HG02885 (cell line): Measurements from ENCODE around the gene CPTP.
"Not testable (repeated sequence)": the region's sequence is repeated elsewhere in the genome, so short reads cannot be mapped to it uniquely, and the experiment has no call there.

Experiments used
- ATAC-seq: cut with Tn5 transposase; IDR thresholded peaks from one replicate; pipeline ENCODE4 v1.9.1; 2021; ENCODE audit warnings: mild to moderate bottlenecking; ENCODE audit not compliant: unreplicated experiment, poor library complexity

CPTP gene

DNA sequence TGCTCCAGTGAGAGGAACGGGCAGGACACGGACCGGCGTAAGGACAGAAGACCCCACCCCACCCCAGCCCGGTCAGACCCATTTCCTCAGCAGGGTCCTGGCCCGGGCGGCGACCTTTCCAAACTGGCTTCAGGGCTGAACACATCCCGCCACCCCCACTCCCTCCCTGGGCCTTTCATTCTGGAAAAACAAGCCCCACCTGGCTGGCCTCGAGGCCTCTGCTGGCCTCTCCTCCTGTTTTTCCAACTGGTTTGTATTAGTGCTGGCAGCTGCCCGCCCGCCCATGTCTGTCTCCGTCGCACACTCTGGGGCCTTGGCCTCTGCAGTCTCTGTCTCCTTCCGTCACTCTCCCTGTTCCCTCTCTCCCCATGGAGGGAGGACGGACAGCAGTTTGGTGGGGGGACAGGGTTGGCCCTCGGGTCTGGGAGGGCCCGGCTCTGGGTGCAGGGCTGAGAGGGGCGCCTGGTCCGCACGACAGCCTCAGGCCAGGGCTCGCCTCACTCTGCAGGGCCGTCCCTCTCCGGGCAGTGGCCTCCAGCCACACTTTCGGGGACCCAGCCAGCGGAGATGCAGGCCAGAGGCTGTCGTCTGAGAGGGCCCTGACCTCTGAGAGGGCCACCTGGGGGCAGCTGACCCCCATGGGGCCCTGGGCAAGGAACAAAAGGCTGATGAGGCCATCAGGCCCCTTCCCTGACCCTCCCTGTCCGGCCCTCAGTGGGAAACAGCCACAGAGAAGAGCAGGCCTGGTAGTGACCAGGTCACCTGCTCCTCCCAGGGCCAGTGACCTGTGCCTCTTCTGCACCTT is 35.3 kb downstream of the CPTP start:
- no peak for ATAC-seq

DNA sequence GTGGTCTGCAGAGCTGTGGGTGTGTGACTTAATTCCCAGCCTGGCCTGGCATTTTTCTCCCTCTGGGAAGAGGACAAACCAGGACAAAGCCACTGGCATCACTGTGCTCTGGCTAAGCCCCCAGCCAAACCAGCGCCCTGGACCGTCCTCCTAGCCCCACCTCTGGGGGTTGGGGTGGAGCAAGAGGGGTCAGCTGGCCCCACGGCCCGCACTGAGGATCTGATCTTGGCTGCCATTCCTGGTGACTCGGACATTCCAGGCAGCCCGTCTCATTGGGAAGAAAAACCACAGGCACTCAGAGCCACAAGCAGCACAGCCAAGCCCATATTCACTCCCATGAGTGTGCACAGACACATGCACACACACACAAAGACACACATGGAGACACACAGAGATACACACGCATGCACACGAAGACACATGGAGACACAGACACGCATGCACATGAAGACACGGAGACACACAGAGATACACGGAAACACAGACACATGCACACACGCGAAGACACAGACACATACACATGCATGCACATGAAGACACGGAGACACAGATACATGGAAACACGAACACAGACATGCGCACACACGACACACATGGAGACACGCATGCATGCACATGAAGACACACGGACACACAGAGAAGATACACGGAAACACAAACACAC is 36.0 kb downstream of the CPTP start:
- no peak for ATAC-seq

DNA sequence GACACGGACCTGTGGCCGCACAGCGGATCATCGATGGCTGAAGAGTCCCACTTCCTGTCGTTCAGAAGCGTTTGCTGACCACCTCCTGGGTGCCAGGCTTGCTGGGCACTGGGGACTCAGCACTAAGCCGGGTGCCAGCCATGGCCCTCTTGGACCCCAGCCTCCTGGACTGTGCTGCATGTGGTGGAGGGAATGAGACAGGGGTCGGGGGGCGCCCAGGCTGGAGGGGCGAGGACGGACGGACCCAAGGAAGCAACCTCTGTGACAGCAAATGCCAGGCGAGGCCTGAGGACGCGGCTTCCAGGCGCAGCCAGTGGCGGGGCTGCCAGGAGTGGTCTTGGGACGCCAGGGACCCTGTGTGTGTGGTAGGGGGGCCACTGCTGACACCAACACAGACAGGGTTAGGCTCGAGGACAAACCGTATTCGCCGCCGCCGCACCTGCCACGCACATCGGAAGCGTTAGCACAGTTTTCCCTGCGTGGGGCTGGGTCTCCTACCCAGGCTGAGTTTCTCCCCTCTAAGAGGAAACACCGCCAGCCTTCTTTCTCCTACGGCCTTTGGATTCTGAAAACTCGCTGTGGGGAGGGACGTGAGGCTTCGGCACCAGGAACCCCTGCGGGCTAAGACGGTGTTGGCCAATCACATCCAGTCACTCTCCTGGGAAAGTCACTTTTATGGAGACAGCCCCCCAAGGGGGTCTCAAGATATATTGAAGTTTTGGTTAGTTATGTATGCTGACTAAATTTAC is 36.8 kb downstream of the CPTP start:
- no peak for ATAC-seq

DNA sequence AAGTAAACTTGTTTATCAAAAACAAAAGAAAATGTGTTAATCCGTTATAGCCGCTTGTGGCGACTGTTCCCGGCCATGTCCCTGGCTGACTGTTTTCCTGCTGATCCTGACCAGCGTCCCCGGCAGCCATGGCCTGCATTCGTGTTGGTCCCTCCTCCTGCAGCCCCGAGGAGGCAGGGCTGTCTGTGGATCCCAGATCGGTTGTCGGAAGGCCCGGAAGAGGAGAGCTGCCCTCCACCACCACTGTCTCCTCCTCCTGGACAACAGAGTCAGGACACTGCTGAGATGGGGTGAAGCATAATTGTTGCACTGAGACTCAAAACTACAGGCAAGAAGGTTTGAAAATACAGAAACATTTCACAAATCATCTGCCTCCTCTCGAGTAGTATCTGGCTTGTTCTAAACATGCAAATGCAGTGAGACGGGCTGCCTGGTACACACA is 37.4 kb downstream of the CPTP start:
- ATAC-seq = no peak

DNA sequence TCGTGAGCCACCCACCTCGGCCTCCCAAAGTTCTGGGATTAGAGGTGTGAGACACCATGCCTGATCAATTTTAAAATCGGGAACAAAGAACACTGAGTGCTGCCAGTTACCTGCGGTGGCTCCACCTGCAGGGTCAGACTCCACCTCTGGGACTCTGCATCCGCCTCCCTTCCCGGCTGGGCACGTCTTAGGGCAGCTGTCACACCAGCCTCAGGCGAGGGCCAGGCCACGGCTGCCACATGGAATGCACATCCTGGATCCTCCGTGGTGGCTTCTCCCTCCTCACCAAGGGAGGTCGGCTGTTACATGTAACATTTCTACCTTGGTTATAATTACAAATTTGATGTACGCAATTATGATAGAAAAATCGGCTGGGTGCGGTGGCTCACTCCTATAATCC is 39.7 kb downstream of the CPTP start:
- no peak for ATAC-seq

DNA sequence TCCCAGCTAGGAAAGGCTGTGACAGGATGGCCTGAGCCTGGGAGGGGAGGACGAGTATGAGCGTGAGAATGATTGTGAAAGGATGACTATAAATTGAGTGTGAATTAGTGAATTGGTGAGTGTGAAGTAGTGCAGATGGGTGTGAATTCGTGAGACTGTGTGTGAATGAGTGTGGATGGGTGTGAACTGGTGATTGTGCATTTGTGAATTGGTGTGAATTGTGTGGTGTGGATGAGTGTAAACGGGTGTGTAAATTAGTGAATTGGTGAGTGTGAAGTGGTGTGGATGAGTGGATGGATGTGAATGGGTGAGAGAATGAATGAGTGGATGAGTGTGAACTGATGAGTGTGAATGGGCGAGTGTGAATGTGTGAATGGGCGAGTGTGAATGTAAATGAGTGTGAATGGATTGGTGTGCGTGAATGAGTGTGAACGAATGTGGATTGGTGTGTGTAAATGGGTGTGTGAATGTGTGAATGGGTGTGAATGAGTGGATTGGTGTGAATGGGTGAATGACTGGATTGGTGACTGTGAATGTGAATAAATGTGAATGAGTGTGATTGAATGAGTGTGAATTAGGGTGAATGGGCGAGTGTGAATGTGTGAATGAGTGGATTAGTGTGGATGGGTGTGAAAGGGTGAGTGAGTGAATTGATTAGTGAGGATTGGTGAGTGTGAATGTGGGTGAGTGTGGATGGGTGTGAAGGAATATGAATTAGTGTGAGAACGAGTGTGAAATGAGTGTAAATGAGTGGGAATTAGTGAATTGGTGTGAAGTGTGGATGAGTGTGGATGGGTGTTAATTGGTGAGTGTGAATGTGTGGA is 41.5 kb downstream of the CPTP start:
- no peak for ATAC-seq

DNA sequence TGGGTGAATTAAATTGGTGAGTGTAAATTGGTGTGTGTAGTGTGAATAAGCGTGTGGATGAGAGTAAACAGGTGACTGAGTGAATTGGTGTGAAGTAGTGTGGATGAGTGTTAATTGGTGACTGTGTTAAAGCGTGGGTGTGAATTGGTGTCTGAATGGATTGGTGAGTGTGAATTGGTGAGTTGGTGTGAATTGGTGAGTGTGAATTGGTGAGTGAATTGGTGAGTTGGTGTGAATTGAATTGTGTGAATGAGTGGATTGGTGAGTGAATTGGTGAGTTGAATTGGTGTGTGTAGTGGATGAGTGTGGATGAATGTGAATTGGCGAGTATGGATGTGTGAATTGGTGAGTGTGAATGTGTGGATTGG is 42.1 kb downstream of the CPTP start:
- no peak for ATAC-seq

DNA sequence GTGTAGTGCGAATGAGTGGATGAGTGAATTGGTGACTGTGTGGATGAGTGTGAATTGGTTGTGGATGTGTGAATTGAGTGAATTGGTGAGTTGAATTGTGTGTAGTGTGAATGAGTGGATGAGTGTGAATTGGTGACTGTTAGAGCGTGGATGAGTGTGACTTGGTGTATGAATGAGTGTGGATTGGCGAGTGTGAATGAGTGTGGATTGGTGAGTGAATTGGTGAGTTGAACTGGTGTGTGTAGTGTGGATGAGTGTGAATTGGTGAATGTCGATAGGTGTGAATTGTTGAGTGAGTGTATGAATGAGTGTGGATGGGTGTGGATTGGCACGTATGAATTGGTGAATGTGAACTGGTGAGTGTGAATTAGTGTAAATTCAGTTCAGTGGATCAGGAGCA is 42.7 kb downstream of the CPTP start:
- ATAC-seq = no peak

DNA sequence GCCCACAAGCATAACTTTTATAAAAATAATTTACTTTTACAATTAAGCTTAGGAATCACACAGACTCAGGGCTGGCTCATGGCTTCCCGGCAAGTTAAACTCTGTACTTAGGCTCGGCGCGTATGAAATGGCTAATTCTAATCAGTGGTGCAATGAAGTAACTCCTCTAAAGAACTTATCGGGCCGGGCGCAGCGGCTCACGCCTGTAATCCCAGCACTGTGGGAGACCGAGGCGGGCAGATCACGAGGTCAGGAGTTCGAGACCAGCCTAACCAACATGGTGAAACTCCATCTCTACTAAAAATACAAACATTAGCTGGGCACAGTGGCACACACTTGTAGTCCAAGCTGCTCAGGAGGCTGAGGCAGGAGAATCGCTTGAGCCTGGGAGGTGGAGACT is 45.5 kb downstream of the CPTP start:
- ATAC-seq = not testable (repeated sequence)

DNA sequence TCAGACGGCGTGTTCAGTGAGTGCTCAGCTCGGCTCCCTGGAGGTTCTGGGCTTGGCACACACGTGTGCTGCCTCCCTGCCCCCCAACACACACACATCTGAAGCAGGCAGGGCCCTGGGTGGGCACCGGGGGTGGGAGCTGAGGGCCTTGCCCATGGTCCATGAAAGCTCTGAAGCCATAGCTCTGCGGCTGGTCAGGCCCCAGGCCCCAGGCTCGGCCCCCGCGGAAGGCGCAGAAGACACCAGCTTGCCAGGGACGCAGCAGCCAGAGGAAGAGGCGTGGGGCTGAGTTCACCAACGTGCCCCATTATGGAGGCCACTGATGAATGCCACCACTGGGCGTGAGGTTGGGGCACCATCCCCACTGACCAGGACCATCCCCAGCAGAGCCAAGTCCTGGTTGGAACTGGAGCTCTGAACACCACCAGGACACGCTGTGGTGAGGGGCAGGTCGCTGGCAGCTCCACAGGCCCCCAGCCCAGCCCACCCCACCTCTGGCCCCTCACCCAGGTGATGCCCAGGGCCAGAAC is 46.2 kb downstream of the CPTP start:
- no peak for ATAC-seq

DNA sequence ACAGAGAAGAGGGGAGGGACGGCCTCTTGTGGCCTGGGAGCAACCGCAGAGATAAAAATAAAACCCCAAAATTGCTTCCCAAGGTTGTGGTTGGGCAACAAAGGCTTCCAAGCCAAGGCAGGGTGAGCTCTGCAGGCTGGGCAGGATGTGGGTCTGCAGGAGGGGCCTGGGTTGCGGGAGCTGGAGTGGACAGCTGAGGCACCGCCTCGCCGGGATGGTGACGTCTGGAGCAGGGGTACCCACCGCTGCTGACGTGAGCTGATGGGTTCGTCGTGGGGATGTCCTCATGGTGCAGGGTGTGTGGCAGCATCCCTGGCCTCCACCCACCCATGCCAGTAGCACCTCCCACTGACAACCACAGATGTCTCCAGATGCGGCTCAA is 46.8 kb downstream of the CPTP start:
- no peak for ATAC-seq

DNA sequence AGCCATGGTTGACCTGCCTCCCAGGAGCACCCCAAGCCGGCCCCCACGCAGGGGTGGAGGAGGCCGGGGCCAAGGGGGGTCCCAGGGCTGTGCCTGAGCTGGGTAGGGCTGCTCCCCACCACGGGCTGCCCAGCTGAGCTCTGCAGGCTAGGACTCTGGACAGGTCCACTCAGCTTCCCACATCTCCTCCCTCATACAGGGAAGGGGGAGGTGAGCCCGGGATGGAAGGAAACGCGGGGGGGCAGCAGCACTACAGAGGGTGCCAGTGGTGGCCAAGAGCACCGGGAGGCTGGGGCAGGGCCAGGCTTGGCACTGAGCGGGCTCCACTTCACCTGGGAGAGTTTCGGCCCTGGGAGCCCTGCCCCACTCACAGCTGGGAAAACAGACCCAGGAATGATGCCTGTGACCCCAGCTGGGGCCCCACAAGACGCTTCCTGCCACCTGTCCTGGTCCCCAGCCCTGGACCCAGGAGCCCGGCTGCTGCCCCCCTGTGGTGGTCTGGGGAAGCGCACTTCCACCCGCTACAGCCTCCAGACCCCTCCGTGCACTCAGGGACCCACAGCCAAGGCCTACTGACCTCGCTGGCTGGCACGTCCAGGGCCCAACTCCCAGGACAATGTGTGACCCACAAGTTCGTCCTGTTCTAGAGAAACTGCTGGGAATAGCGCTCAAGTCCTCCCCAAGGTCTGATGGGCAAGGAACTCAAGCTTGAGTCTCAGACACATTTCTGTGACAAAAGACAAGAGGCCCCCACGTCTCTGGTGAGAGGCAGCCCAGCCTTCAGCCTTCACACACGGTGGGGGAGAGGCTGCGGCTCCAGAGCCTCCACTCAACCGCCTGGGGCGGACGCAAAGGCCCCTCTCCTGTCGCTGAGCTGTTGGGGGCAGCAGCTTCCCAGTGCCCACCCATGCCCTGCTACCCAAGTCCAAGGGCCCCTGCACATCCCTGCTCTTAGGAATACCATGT is 47.4 kb downstream of the CPTP start:
- no peak for ATAC-seq

DNA sequence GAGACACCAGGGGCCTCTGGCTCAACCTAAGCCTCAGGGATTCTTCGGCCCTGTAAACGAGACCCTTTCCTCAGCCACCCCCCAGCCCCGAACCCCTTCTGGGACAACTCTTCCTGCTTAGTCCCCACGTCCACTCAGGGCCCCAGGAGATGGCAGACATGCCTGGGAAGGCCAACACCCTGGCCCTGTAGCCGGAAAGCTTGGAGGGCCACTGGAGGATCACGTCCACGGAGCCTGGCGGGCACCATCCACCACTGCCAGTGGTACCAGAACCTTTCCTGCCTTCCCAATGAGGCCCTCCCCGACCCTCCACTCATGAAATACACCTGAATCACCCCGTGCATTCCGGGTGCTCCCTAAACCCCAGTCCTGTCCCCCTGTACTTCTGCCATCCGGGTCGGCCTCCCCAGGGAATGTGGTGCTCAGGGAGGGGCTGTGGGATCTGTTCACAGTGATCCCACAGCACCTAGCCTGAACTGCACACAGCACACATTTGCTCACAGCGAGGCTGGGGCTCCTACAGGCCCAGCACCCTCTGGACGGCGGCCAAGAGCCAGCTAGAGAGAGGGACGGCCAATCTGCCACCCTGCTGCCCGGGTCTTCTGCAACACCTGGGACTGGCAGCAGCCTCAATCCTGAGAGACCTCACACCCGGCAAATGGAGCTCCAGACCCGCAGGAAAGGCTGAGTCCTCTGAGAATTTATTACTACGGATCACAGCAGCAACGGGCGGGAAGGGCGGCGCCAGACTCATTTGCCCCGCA is 48.6 kb downstream of the CPTP start:
- ATAC-seq = no peak

DNA sequence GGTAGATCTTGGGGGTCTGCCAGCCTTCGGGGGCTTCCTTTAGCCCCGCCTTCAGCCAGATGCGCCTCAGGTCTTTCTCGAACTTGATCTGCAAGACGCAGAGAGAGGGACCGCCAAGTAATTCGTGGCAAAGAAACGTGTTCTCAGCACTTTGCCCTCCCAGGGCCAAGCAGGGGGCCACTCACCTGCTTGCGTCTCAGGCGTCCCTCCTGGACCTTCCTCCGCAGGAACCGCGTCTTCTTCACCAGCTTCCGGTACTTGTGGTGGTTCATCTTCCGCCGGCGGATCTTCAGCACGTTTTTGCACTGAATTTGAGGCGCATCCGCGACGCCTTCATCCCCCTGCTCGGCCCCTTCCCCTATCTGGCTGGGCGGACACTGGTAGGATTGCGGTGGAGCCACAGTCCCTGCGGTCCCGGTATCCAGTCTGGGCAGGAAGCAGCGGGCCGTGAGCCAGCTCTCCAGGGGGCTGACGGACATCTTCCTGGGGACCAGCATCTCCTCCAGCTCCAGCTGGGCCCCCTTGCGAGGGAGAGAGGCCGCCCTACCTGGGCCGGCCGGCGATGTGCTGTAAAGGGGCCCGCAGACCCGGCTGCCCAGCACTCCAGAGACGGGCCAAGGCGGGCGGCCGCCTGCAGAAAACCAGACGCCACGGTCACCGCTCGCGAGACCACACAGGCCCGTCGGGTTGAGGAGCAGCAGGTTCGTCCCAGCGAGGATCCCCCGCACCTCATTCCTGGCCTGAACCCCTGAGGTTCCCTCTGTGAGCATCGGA is 49.4 kb downstream of the CPTP start:
- ATAC-seq = no peak

DNA sequence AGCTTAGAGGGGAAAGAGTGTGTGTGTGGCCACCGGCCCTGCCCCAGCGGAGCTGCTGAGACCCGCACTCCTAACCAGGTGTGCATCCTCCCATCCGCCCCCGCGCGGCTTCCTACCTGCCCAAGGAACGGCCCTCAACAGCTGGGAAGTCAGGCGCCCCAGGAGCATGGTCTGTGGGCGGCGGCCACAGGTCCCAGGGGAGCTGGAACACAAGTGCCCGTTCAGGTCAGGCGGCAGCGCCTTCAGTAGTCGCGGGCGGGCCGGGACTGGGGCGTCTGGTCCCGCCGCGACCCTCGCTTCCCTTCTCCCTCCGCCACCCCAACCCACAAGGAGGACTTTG is 50.0 kb downstream of the CPTP start:
- ATAC-seq = peak; percentile 2

DNA sequence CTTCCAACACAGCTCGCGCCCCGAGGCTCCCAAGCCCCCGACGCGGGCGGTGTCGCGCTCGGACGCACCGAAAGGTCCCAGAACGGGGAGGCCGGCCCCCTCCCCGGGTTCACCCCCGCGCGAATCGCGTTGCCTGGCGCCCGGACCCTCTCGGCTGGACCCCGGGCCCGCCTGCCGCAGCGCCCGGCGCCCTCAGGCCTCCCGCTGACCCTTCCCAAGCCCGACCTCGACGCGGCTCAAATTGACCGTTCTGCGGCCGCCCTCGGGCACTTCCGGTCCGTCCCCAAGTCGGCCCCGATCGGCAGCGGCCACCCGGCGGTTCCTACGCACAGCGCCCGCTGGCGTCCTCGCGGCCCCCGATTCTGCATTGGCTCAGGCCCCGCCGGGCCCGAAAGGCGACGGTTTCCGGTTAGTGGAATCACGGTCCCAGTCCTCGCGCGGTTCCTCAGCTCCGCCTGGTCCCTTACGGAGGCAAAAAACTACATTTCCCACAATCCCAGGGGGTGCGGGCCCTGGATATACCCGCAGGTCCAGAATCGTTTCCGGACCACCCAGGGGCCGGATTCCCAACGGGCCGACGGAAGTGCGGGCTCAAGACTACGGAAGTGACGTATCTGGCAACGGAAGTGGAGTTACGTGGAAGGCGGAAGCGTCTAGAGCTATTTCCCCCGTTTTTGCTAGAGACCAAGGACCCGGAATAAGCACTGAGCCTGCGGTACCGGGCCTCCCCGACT is 50.5 kb downstream of the CPTP start, which contains the start of gene AURKAIP1:
Gene AURKAIP1 (minus strand): TSS at position 279 of the 734 bp plus-strand sequence. CDS start 451 bp downstream, outside the sequence.
- peak; percentile 86 for ATAC-seq
